NAMALWA (cell line): ENCODE results near the gene NQO1.
"Not testable (repeated sequence)": the region's sequence is repeated elsewhere in the genome, so short reads cannot be mapped to it uniquely, and the experiment has no call there.

ENCODE experiments used
- DNase-seq: peaks from one replicate; pipeline ENCODE4 v3.0.0-alpha.2; 2015; ENCODE audit warnings: low spot score

Gene NQO1

DNA sequence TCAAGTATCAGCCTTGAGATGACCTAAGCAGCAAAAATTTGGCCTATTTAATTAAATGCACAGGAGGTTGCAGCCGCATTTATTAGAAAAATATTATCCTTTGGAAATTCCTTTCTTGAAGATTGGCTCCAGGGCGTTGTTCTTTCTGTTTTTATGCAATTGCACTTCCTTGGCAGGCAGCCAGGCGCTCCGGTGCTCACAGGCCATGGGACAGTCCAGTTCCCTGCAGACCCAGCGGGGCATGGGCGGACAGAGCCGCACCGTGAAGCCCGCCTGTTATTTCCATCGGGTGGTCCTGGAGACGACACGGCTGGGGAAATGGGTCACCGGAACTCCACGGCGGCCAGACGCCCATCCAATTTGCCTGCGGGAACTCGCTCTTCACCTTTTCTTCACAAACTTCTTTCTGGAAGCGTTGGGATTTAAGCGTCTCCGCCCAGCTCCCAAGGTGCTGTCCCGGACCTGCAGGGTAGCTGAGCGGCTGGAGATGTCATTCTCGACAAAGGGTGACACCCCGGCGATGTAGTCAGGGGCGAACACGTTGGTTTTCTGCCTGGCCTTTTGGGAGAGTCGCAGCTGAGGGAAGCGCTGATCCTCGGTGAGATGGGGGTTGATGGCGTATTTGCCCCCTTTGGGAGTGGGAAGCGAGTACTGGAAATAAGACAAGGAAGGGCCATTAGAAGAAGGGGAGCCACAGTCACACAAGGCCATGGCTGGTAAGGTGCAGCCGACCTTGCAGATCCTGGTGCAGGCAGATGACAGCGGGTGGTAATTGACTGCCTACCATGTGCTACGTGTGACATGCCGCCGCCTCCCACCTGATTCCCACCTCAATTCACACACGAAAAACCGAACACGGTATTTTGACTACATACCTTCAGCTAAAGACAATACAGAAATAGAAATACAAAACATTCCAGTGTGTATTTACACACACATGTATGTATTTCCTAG lies 15.9 kb upstream of the NQO1 start:
- no peak for DNase-seq

DNA sequence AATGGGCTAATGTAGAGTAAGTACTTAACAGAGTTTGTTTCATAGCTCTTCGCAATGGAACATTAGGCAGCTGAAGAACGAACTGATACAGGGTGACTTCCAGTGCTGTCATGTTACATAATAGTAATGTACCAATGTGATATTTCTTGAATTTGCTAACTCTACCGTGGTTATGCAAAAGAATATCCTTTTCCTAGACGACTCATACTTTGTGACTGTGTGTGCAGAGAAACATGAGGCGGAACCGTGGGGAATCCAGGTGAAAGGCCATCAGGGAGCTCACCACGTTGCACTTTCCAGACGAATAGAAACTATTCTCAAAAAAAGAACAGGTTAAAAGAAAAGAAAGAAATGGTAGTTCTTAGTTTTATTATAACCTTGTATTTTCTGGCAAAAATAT lies 15.2 kb upstream of the NQO1 start:
- DNase-seq: no peak

DNA sequence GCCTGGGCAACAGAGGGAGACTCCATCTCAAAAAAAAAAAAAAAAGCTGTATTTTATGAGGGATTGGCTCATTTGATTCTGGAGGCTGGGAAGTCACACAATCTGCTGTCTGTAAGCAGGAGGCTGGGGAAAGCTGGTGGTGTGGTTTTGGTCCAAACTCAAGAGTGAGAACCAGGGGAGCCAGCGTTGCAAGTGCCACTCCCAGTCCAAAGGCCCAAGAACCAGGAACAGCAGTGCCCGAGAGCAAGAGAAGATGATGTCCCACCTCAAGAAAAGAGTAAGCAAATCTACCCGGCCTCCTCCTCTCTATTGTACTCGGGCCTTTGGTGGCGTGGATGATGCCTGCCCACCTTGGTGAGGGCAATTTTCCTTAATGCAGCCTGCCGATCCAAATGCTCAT lies 5.7 kb upstream of the NQO1 start:
- DNase-seq: no peak

DNA sequence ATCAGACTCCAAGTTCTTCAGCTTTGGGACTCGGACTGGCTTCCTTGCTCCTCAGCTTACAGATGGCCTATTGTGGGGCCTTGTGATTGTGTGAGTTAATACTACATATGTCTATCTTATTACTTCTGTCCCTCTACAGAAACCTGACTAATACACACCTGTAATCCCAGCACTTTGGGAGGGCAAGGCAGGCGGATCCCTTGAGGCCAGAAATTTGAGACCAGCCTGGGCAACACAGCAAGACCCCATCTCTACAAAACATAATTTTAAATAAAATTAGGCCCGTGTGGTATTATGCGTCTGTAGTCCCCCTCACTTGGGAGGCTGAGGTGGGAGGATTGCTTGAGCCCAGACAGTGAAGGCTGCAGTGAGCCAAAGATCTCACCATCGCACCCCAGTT lies 4.9 kb upstream of the NQO1 start:
- DNase-seq: not testable (repeated sequence)

DNA sequence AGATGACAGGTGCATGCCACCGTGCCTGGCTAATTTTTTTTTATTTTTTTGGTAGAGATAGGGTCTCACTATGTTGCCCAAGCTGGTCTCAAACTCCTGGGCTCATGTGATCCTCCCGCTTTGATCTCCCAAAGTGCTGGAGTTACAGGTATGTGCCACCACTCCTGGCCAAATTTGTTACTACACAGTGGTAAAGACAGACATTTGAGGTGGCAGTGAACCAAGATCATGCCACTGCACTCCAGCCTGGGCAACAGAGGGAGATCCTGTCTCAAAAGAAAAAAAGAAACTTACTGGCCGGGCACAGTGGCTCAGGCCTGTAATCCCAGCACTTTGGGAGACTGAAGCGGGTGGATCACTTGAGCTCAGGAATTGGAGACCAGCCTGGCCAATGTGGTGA lies 2.7 kb upstream of the NQO1 start:
- not testable (repeated sequence) for DNase-seq

DNA sequence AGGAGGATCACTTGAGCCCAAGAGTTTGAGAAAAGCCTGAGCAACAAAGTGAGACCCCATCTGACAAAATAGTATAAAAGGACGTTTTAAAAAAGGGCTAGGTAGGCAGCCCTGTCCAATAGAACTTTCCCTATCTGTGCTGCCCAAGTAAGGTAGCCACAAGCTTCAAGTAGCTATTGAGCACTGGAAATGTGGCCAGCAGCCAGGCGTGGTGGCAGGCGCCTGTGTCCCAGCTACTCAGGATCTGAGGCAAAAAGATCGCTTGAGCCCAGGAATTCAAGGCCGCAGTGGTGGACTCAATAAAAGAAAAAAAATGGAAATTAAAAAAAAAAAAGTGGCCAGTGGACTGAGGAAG lies 1.5 kb upstream of the NQO1 start:
- DNase-seq: no peak

DNA sequence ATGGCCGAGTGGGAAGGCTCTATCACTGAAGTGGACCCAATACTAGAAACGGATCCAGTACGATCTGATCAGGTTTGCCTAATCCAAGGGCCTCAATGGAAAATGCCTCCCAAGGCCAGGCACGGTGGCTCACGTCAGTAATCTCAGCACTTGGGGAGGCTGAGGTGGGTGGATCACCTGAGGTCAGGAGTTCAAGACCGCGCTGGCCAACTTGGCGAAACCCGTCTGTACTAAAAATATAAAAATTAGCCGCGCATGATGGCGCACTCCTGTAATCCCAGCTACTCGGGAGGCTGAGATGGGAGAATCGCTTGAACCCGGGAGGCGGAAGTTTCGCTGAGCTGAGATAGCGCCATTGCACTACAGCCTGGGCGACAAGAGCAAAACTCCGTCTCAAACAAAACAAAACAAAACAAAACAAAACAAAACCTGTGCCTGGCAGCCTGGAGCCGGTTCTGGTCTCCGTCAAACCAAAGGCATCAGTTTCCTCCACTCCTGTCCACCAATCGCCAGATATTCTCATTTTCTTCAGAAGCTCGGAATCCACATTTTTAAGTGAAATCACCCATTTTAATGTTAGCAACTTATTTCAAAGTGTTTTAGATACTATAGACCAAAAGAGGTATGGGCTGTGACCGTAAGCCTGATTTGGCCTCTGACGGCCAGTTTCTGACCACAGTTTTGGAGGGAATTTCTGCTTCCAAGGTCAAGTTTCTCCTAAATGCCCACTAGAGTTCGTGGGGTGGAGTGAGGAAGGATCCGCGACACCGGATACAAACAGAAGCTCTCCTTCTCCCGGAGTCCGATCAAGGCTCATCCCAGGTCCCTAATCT lies 664 bp downstream of the NQO1 start:
- DNase-seq: no peak

DNA sequence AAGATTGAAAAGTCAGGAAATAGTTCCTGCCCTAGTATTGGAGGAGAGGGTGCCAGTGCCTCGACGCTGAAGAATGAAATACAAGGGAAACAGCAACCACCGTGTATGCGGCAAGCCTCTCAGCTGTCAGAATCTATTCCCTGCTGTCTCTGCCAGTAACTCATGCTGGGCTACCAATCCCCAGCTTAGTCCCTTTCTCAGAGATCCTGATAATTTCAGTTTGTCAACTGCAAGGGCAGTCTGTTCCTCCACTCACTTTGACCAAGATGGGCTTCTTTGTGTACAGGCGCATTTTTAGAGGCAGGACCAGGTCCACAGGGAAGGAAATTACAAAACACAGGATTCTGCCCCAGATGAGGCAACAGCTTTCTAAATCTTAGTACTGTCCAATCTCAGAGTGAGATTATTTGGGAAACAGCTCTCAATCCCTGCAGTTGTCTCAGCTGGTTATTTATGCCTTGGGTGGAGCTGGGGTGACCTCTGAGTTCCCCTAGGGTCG lies 1.3 kb downstream of the NQO1 start:
- DNase-seq: no peak

DNA sequence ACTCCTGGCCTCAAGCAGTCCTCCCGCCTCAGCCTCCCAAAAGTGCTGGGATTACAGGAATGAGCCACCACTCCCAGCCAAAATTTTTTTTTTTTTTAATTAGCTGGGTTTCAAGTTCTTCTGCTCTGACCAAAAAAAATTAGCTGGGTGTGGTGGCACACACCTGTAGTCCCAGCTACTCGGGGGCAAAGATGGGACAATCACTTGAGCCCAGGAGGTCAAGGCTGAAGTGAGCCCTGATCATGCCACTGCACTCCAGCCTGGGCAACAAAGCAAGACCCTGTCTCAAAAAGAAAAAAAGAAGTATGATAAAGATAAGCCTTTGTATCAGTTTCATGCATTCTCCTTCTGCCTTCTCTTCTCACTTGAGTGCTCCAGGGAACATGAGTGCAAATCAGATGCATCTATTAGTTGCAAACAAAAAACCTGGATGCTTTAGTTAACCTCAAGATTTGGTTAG lies 1.9 kb downstream of the NQO1 start:
- no peak for DNase-seq

DNA sequence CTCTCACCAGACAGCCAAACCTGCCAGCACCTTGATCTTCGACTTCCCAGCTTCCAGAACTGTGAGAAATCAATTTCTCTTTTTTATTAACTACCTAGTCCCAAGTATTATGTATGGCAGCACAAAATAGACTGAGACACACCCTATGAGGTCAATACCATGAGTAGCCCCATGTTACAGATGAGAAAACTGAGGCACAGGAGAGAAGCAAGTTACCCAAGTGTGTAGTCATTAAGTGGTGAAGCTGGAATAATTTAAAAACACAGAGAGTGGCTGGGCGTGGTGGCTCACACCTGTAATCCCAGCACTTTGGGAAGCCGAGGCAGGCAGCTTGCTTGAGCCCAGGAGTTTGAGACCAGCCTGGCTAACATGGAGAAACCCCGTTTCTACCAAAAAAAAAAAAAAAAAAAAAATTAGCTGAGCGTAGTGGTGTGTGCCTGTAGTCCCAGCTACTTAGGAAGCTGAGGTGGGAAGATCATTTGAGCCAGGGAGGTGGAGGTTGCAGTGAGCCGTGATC lies 4.9 kb downstream of the NQO1 start:
- DNase-seq: no peak

DNA sequence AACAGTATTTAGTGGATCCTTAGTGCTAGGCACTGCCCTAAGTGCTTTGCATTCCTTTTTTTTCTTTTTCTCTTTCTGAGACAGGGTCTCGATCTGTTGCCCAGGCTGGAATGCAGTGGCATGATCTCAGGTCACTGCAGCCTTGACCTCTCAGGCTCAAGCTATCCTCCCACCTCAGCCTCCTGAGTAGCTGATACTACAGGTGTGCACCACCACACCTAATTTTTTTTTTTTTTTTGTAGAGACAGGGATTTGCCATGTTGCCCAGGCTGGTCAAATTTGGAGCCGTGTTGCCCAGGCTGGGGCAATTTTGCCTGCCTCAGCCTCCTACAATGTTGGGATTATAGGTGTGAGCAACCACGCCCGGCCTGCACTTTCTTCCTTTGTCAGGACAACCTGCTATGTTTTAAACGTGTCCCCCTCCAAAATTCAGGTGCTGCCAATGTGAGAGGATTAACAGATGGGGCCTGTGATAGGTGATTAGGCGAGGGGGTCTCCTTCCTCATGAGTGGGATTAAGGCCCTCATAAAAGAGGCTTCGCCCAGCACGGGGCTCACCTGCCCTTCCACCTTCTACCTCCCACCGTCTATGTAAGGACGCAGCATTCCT lies 5.4 kb downstream of the NQO1 start:
- no peak for DNase-seq

DNA sequence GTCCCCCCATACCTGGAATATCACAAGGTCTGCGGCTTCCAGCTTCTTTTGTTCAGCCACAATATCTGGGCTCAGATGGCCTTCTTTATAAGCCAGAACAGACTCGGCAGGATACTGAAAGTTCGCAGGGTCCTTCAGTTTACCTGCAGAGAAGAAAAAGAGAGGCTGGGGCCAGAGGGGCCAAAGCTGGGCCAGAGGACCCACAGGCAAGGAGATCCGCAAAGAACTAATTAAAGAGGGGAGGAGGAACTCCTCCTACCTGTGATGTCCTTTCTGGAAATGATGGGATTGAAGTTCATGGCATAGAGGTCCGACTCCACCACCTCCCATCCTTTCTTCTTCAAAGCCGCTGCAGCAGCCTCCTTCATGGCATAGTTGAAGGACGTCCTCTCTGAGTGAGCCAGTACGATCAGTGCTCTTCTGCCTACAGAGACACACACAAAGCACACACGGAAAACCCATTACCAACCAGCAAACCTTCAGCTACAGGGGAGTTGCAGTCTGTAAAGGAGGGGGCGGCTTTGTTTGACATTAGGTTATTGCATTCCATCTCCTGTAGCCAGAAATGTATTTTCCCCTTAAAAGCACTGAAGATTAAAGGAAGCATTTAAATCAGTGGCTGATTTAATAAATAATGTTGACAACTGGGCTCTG lies 8.1 kb downstream of the NQO1 start:
- DNase-seq: no peak

DNA sequence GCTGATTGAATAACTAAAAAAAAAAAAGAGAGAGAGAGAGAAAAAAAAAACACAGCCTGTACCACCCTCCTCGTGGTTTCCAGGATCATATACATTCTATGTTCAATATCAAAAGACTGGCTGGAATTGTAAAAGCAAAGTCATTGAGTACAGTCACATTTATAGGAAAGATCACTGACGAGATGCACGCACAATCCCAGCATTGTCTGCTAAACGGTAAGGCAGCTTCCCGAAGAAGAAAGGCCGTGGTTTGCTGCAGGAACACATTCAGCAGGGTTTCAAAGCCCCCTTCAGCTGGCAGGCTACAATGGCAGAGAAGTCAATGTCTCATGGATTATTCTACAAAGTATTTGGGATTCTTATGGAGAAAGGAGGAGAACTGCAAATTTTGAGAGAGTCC lies 9.3 kb downstream of the NQO1 start:
- DNase-seq: no peak

DNA sequence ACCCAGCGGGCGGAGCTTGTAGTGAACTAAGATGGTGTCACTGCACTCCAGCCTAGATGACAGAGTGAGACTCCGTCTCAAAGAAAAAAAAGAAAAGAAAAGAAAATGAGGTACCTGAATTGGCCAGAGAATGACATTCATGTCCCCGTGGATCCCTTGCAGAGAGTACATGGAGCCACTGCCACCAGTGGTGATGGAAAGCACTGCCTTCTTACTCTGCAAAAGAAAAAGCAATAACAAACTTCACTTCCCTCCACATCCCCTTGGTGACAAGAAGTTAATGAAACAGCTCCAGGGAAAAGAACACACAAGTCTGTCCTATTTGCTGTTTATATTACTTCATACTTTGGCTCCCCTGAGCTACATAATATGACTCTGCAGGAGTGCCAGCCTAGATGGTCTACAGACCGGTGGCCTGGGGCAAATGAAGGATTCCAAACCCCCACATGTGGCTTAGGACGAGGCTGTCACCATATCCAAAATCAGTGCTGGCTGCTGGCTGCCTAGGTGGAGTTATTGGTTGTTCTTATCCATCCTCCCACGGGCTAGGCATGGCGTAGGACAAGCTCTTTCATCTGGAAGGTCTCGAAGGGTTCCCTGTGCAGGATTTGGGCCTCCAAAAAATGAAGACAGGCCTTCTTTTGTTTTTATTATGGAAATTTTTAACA lies 13.3 kb downstream of the NQO1 start:
- DNase-seq: no peak

DNA sequence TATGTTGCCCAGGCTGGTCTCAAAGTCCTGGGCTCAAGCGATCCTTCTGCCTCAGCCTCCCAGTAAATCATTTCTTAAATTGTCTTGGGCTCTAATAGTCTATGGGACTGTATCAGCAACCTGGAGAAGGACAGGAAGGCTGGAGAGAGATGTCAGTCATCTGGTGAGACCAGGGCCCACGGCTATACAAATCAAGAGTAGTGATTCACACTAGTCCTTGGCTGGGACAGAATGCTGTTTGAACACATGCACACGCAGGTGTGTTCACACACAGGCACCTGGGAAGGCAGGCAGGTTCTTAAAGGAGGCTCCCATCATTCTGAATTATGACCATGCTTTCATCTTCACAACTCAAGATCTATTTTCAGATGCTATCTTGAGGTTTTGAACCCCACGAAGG lies 14.1 kb downstream of the NQO1 start:
- DNase-seq: no peak

DNA sequence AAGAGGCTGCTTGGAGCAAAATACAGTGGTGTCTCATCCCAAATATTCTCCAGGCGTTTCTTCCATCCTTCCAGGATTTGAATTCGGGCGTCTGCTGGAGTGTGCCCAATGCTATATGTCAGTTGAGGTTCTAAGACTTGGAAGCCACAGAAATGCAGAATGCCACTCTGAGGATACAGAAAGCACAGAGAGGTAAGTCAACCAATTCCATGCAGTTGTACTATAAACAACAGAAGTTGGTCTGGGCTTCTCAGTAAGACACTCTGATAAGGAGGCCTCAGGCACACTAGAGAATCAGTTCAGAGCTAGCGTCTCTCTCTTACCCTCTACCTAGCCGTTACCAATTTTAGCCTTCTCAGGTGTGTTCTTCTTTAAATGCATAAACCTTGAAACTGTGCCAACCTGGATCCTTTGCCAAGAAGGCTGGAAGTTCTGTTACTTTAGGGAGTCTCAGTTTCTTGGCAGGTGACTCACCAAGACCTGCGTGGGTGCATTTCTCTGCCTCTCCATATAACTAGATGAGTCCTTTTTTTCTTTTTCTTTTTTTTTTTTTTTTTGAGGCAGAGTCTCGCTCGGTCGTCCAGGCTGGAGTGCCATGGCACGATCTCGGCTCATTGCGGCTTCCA lies 15.1 kb downstream of the NQO1 start:
- no peak for DNase-seq

DNA sequence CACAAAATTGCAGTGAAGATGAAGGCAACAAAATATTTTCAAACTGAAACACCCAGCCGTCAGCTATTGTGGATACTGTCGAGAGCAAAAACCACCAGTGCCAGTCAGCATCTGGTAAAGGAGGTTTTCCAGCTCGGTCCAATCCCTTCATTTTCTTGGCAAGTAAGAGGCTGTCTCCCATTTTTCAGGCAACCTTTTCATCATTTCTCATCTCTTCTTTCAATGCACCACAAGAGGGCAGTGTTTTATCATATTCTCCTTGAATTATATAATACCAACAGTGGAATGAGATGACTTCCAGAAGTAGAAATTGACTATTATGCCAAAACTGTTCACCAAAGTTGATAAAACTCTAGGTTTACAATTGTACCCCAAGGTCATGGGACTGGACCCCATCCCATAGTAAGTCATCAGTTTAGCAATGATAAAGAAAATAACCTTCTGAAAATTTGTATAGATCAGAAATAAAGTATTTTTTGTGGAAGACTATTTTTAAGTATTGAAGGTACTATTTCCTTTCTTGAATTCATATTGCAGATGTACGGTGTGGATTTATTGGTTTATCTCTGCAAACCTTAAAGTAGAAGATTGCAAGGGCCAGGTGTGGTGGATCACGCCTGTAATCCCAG lies 16.8 kb downstream of the NQO1 start:
- DNase-seq: peak; percentile 80

DNA sequence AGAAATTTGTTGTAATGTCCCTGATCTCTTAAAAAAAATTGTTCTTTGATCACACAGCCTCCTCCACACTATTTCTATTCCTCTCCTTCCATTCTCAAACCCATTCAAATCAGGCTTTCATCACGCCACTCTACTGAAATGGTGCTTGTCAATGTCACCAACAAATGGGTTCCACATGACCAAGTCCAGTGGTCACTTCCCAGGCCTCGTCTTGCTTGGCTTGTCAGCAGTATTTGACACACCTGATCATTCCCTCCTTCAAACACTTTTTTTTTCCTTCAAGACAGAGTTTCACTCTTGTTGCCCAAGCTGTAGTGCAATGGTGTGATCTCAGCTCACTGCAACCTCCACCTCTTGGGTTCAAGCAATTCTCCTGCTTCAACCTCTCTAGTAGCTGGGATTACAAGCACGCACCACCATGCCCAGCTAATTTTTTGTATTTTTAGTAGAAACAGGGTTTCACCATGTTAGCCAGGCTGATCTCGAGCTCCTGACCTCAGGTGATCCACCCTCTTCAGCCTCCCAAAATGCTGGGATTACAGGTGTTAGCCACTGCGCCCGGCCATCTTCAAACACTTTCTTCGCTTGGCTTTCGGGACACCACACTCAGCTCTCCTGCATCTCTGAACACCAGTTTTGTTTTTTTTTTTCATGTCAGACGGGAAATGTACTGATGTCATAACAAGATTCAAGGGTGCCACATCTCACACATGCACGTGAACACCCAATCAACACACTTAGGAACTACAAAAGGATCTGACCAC lies 18.3 kb downstream of the NQO1 start:
- no peak for DNase-seq

DNA sequence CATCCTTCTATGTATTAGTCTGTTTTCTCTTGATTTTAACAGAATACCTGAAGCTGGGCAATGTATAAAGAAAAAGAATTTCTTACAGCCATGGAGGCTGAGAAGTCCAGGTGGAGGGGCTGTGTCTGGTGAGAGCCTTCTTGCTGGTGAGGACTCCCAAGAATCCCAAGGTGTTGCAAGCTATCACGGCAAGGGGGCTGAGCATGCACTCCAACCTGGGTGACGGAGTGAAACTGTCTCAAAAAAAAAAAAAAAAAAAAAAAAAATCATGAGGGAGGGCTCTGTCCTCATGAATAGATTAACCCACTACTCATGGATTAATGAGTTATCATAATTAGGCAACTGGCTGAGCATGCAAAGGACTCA lies 19.4 kb downstream of the NQO1 start:
- DNase-seq: no peak
